ENCODE measurements around the gene NES.

The NES gene

GRCh38 chr1:156703741-156704140 lies 26.5 kb upstream of the NES start:
- peak in 1 of 4 experiments; percentile 22 for DNase-seq

- no peak for DNase-seq
Observed at GRCh38 chr1:156703336-156703735, 26.1 kb upstream of the NES start.

GRCh38 chr1:156700736-156701531 lies 23.7 kb upstream of the NES start:
- DNase-seq, result no peak

- peak; percentile 78 to 90 (median 86) for DNase-seq
Observed at GRCh38 chr1:156698995-156699394, 21.8 kb upstream of the NES start.

GRCh38 chr1:156697481-156697880 lies 20.3 kb upstream of the NES start:
- DNase-seq, result no peak

GRCh38 chr1:156696755-156697154 lies 19.5 kb upstream of the NES start:
- DNase-seq, result no peak

GRCh38 chr1:156694690-156694962 lies 17.4 kb upstream of the NES start:
- DNase-seq, result no peak

GRCh38 chr1:156693848-156694689 lies 16.9 kb upstream of the NES start:
- peak; percentile 33 to 47 (median 42) for DNase-seq

- no peak for DNase-seq
Observed at GRCh38 chr1:156692925-156693847, 16.0 kb upstream of the NES start.

GRCh38 chr1:156692441-156692924 lies 15.3 kb upstream of the NES start:
- DNase-seq, result no peak

GRCh38 chr1:156691665-156692440 lies 14.6 kb upstream of the NES start:
- DNase-seq, result peak; percentile 85 to 95 (median 94)

GRCh38 chr1:156691191-156691590 lies 14.0 kb upstream of the NES start:
- DNase-seq, result no peak

- DNase-seq, result peak; percentile 67 to 81 (median 78)
Observed at GRCh38 chr1:156690675-156691036, 13.4 kb upstream of the NES start.

- DNase-seq, result peak; percentile 52 to 82 (median 74)
Observed at GRCh38 chr1:156689953-156690674, 12.9 kb upstream of the NES start.

- peak; percentile 88 to 91 (median 90) for DNase-seq
Observed at GRCh38 chr1:156689035-156689952, 12.1 kb upstream of the NES start.

- peak in 2 of 4 experiments; percentile 35 to 49 for DNase-seq
Observed at GRCh38 chr1:156684227-156684782, 7.1 kb upstream of the NES start.

- DNase-seq, result no peak
Observed at GRCh38 chr1:156682166-156682890, 5.1 kb upstream of the NES start.

- no peak for DNase-seq
Observed at GRCh38 chr1:156681196-156681960, 4.2 kb upstream of the NES start.
